ENCODE data around the gene SLC25A41.
"Not testable (repeated sequence)": the region's sequence is repeated elsewhere in the genome, so short reads cannot be mapped to it uniquely, and the experiment has no call there.

The SLC25A41 gene

GRCh38 chr19:6412061-6412446, 21.5 kb downstream of the SLC25A41 start:
- DNase-seq (ENCODE audit: low spot score), result no peak

DNA sequence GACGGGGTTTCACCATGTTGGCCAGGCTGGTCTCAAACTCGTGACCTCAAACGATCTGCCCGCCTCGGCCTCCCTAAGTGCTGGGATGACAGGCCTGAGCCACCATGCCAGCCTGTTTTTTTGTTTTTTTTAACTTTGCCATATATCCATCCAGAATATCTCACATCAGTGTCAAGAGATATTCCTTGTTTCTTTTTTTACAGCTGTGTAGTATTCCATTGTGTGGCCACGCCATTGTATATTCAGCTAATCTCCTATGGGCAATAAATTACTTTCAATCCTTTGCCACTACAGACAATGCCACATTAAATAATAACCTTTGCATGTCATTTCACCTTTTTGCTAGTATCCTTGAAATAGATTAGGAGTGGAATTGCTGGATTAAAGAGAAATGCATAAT, 24.2 kb downstream of the SLC25A41 start:
- DNase-seq (ENCODE audit: low spot score), result no peak

DNA sequence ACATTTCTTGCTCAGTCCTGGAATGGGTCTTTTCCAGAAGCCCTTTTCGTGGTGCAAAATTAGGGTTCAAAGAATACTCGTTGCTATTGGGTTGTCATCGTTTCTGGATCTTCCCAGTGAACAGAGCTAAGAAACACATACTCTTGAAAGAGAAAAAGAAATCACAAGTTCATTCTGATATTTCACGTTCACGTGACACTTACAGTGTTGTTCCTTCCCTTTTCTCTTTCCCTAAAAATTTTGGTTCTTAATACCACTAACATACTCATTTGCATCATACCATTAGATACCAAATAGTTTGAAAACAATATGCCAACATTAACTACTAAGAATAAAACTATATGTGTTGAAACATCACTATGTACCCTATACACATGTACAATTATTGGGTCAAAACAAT, 27.2 kb downstream of the SLC25A41 start:
- DNase-seq (ENCODE audit: low spot score), result no peak

GRCh38 chr19:6402837-6403608, 30.5 kb downstream of the SLC25A41 start:
- DNase-seq (ENCODE audit: low spot score), result peak; percentile 27

GRCh38 chr19:6402058-6402457, 31.5 kb downstream of the SLC25A41 start:
- DNase-seq (ENCODE audit: low spot score), result no peak

- DNase-seq (ENCODE audit: low spot score), result not testable (repeated sequence)
Measured at GRCh38 chr19:6400062-6400944, 33.3 kb downstream of the SLC25A41 start.

DNA sequence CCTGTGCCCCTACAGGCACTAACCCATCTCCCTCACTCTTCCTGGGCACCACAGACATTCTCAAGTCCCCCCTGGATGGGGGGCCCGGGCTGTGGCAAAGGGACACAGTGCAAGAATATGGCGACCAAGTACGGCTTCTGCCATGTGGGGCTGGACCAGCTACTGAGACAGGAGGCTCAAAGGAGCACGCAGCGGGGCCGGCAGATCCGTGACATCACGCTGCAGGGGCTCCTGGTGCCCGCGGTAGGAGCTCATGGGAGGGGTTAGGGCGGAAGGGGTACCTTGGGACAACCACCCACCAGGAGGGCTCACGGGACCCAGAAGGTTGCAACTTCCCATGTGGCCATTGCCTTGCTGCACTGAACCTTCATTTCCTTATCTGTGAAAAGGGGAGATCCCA, 37.3 kb downstream of the SLC25A41 start:
- DNase-seq (ENCODE audit: low spot score), result no peak

DNA sequence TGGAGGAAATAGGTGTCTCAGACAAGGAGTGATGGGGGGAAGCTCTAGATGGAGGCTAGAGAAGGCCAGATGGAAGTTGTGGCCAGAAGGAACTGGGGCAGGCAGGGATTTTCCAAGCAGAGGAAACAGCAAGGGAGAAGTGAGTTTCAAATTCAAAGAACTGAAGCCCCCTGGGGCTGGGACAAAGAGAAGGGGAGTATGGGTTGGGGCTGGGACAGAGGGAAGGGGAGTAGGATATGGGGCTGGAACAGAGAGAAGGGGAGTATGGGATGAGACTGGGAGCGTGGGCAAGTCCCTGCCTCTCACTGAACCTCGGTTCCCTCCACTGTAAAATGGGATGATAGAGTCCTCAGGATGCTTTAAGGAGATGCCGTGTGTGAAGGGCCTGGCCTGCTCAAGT, 38.7 kb downstream of the SLC25A41 start:
- DNase-seq (ENCODE audit: low spot score), result no peak

DNA sequence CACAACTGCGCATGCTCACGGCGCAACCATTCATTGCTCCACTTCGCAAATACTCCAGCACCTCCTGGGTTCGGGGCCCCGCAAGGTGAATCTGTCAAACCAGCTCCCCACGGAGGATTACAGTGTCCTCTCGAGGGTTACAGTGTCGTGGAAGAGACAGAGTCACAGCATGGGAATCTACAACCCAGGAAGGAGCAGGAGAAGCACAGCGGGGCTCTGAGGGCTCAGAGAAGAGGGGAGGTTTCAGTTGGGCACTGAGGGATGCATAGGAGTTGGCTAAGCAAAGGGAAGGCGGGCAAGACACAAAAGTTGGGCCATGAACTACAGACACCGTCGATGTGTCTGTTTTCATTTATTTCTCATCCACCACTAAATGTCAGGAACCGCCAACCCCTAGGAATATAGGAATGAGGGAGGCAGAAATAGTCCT, 39.6 kb downstream of the SLC25A41 start:
- no peak for DNase-seq (ENCODE audit: low spot score)

GRCh38 chr19:6393074-6393982, 40.2 kb downstream of the SLC25A41 start, which contains the start of gene GTF2F1:
TSS of gene GTF2F1 (minus strand) at chr19:6393164. CDS start at chr19:6392995, 169 bp downstream.
- peak; percentile 100 for DNase-seq (ENCODE audit: low spot score)

- DNase-seq (ENCODE audit: low spot score), result no peak
Measured at GRCh38 chr19:6392221-6393073, 41.1 kb downstream of the SLC25A41 start.

DNA sequence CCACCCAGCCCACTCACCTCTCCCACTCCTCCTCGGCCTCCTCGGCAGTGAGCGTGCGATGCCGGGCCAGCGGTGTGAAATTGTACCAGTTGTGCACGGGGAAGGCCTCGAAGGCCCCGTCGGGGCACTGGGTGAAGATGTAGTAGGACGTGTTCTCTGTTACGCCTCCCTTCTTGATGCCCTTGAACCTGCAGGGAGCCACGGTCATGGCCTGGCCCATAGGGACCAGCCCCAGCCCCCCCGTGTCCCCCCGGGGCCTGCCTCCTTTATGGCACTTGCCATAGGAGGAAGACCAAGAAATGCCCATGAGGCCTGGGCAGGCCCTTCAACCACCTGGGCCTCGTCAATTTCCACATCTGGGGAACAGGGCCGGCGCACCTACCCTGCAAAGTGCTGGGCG, 46.2 kb downstream of the SLC25A41 start:
- no peak for DNase-seq (ENCODE audit: low spot score)

GRCh38 chr19:6384381-6384780, 49.2 kb downstream of the SLC25A41 start:
- DNase-seq (ENCODE audit: low spot score), result no peak

- DNase-seq (ENCODE audit: low spot score), result no peak
Measured at GRCh38 chr19:6383188-6383587, 50.4 kb downstream of the SLC25A41 start.

DNA sequence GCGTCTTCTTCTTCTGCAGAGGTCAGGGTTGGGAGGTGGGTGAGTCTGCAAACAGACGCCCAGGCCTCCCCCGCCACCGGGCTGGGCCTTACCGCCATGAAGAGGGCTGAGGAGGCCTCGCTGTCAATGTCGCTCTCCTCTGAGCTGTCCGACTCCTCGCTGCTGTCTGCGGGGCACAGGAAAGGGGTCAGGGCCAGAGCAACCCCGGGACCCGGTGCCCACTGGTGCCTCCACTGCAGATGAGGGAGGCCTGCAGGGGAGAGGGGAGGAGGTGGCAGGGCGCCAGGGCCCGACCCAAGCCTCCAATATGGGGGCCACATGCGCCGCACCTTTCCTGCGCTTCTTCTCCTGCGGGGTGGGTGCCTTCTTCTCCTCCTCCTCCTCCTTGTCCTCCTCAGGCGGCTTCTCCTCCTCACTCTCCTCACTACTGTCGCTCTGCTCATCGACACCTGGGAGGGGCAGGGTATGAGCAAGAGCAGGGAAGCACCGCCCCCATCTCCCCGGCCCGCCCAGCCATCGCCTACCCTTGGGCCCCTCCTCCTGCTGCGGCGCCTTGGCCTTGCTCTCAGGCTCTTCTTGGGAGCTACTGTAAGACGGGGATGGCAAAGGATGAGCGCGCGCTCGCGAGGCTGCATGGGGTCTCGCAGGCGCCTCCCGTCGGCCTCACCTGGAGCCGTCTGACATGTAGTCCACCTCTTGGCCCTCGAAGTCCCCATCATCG, 52.4 kb downstream of the SLC25A41 start:
- no peak for DNase-seq (ENCODE audit: low spot score)

DNA sequence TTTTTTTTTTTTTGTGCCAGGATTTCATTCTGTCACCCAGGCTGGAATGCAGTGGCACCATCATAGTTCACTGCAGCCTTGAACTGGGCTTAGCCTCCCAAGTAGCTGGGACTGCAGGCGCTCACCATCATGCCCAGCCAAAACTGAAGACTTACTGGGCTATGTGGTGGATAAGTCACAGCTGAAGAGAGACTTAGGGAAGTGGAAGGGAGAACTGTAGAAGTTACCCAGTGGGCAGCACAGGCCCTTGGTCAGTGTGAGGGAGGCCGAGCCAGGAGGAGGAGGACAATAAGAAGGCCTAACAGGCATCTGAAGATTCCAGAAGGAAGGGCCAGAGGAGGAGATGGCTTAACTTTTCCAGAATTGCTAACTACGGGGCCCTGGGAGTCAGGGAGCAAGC, 53.8 kb downstream of the SLC25A41 start:
- no peak for DNase-seq (ENCODE audit: low spot score)

DNA sequence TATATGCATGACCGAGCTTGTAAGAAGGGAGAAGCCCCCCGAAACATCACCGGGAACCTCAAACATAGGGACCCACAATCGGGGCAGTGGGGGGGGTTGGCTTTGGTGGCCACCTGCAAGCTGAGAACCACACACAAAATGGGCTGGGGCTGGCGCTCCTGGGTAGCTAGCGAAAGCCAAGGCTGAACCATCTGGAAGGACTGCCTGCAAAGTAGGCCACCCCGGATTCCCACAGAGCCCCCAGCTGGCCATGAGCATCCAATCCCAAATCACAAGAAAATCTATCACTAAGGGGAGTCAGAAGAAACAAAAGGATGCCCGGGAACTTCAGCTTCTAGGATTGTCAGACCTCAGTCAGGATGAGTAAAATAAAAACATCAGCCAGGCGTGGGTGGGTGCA, 55.1 kb downstream of the SLC25A41 start:
- no peak for DNase-seq (ENCODE audit: low spot score)

GRCh38 chr19:6378041-6378440, 55.5 kb downstream of the SLC25A41 start:
- DNase-seq (ENCODE audit: low spot score), result peak; percentile 81

DNA sequence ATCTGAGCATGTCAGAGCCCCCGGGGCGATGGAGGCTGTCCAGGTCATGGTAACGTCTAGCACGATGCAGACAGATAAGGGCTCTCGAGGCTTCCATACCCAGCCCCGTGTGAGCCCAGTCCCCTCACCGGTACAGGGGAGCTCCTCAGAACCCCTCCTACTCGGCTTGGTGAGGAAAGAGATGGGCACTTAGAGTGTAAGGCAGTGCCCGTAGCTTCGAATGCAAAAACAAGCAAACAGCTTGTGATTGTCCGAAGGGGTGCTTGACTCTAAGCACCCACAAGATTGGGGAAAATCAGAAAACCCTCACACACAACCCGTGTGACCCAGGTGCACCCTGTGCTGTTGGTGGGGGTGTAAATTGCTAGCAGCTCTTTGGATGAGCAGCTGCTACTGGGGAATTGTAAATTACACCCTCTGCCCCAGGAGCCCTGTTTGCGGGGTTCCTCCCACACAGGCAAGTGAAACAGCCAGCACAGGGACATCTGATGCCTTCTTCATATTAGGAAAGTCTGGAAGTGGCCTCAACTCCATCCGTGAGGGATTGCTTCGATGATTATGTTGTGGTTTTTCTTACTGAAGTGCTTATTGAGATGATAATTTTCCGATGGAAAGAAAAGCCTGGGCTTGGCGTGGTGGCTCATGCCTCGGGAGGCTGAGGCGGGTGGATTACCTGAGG, 56.9 kb downstream of the SLC25A41 start:
- no peak for DNase-seq (ENCODE audit: low spot score)
